HG02870 (cell line): ENCODE results near the gene PKD1L1.
"Not testable (repeated sequence)": the region's sequence is repeated elsewhere in the genome, so short reads cannot be mapped to it uniquely, and the experiment has no call there.

ENCODE experiments used
- ATAC-seq: cut with Tn5 transposase; IDR thresholded peaks from one replicate; pipeline ENCODE4 v1.9.1; 2021; ENCODE audit warnings: mild to moderate bottlenecking, moderate library complexity; ENCODE audit not compliant: unreplicated experiment

PKD1L1 gene

DNA sequence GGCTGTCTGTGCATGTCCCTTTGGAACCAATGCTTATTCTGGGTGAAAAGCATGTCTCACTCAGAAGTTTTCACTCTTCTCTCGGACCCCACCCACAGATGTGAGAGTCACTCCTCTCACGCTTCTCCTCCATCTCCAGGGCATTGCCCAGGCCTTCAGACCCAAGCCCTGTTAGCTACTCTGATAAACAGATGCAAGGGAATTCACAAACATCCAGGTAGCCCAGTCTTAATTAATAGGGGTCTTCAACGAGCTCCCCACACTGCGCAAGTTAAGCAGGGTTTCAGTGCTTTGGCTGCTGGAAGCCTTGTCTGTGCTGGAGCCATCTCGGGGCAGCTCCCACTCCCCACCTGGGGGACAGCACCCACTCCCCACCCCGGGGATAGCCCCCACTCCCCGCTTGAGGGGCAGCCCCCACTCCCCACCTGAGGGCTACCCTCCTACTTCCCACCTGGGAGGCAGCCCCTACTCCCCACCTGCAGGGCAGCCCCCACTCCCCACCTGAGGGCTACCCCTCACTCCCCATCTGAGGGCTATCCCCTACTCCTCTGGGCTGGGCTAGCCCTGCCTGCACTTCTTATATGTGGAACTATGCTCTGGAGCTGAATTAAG is 8.7 kb downstream of the PKD1L1 start:
- no peak for ATAC-seq

DNA sequence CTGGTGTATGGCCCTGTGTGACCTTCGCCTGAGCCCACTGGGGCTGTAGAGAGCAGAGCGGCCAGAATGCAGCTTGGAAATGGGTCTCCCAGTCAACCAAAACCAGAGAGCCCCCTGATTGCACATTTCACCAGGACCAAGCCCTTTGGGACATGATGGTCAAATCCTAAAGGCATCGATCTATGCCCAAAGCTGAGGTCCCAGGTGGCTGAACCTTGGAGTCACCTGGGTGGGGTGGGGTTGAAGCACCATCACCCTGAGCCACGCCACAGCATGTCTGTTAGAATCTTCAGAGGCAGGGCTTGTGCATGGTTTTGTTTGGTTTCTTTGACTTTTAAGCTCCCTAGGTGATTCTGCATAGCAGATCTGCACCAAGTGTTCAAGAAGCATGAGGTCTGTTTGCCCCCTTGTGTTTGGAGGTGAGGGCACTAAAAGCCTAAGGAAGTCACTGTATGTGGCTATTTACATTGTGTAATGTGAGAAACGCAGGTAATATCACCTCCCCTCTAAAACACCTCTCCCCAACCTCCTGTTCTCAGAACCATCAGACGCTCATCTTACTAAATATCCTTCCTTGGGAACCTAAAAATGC is 9.6 kb downstream of the PKD1L1 start:
- ATAC-seq, result no peak

DNA sequence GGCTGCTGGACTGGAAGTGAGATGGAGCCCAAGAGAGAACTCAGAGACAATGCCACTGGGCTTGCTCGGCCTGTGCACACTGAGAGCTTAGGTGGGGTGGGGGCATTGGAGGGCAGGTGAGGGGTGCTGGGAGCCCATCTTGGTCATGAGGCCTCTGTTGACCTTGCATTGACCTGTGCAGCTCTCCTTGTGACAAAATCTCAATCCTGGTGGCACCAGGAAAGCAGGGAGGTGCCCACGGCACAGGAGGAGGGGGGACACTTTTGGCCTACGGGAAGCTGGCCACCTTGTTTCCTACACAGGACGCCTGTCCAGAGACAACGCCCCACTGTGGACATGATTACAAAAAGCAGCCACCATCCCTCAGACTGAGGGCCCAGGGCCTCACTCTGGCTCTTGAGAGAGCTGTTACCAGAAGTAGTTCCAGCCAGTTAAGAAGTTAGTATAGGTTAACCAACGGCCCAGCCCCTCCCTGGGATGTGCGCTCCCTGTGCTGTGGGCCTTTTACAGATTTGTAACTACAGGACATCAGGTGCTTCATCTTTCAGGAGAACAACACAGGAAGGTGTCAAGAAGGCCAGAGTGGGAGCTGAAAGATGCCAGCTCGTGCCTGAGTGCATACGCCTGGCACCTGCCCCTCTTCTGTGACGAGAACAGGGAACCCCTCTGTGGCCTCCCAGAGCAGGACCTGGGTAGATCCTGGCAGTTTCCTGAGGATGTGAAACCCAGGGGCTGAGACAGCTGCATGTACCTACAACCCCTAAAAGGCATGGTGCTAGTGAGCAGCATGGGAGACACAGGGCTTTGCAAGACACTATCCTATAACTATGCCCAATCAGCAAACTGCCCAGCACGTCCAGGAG is 10.3 kb downstream of the PKD1L1 start:
- ATAC-seq, result peak; percentile 44

DNA sequence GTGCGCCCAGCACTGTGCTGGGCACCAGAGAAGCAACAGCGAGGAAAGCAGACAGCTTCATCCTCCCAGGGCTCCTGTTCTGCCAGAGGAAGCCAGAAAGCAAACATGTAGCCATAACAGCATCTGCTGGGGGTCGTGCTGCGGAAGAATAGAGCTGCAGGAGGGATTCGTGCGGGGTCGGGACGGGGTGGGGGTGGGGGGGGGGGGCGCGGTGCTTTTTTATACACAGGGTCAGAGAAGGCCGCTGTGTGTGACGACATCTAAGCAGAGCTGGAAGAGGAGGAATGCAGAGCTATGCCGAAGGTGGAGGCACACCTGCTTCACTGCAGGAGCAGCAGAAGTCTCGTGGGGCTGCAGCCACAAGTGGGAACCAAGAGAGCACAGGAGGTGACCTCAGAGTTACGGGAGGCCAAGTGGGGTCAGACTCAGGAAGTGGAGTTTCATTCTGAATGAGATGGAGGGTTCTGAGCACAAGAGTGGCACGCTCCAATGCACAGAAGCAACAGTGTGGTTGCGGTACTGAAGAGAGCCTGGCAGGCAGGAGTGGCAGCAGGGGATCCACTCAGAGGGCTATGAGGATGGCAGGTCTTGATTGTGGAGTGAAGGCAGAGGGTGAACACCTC is 11.1 kb downstream of the PKD1L1 start:
- peak; percentile 95 for ATAC-seq

DNA sequence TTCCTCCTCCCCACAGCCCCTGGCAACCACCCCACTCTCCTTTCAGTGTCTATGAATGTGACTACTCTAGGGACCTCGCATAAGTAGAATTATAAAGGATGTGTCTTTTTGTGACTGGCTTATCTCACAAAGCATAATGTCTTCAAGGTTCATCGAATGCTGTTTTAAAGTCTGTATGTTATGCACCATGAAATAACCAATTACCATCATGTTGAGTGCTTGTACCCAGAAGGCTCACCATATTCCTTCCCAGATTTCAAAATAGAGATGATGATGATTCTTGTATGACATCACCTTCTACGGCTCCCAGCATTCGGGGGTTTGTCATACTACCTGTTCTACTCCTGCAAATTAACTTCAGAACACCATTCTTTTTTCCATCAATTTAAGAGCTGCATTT is 11.9 kb downstream of the PKD1L1 start:
- no peak for ATAC-seq

DNA sequence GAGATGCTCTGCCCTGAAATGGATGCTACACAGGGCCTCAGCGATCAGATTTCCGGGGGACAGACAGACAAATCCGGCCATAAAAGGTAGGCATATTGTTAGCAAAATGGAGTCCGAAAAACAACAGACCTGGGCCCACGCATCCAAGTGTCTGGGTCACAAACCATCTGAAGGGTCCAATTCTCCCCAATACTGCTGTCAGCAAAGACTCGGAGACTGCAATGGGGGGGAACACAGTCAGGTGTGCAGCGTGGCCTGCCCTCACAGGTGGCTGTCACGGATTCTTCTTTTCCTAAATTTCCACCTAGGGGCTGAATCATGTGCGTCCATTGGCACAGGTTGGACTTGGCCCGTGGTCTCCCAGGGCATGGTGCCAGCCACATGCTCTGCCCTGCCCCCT is 12.9 kb downstream of the PKD1L1 start:
- no peak for ATAC-seq

DNA sequence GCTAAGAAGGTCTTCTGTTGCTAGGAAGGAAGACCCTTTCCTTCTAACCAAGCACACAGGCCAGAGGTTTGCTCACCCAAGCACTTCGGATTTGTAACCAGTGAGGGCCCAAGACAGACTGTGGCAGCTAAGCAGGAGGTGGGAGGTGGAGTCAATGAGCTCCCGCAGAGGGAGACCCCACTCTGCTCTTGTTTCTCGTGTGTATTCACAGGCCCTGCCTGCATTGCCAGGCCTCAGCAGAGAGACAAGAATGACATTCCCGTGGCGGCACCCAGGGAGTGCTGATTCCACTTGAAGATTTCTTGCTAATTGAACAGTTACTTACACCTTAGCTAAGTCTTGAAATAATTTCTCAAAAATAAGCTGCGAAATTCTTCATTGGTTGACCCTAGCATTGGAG is 13.4 kb downstream of the PKD1L1 start:
- no peak for ATAC-seq

DNA sequence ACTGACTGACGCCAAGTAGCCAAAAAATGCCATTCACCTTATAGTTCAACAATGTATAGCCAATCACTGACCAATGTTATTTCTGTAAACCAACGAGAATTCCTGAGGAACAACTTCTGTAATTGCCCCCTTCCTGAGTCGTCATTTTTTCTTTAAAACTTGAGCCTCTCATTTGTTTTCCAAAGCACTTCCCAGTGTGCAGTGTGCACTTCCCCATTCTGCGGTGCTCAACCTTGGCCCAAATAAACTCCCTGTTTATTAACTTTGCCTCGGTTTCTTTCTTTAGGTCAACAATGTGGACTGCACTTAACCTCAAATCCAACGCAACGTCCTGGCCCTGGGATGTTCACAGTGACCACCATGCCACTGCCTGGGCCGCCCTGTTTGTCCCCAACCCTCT is 15.1 kb downstream of the PKD1L1 start:
- ATAC-seq, result no peak

DNA sequence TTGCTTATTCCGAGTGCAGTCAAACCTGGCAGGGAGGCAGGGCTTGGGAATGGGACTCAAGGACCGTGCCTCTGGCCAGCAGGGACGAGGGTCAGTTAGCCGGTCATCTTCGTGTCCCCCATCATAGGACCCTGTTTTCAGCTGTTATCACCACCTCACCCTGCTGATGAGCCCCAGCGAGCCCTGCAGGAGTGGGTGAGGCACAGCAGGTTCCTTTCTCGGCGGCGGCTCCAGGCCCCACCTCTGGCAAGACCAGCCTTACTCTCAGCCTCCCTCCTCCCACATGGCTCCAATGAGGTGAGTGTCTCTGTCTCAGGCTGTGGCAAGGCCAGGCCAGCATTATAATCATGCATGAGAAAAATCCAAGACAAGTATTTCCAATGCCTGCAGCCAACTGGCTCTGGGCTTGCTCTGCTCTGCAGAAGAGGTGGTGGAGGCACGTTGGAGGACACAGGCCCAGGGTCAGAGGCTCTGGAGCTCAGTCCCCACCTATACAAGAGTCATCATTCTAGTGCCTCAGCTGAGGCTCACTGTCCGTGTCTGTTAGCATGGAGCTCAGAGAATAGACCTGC is 15.7 kb downstream of the PKD1L1 start:
- ATAC-seq, result no peak

DNA sequence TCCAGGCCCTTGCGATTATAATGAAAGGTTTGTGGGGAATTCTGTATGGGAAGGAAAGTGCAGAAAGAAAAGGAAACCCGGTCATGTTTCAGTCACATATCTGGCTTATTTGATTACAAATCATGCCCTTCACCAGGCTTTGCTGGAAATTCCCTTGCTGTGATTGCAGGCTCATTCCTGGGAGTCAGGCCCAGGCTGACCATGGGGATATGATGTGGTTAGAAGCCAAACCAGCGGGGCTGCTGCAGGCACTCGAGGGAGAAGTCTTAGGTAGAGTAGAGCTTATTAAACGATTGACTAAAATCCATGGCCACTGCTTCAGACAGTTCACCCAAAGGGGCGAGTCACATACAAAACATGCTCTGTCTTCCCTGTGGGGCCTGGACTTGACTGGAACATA is 16.2 kb downstream of the PKD1L1 start:
- ATAC-seq, result no peak

DNA sequence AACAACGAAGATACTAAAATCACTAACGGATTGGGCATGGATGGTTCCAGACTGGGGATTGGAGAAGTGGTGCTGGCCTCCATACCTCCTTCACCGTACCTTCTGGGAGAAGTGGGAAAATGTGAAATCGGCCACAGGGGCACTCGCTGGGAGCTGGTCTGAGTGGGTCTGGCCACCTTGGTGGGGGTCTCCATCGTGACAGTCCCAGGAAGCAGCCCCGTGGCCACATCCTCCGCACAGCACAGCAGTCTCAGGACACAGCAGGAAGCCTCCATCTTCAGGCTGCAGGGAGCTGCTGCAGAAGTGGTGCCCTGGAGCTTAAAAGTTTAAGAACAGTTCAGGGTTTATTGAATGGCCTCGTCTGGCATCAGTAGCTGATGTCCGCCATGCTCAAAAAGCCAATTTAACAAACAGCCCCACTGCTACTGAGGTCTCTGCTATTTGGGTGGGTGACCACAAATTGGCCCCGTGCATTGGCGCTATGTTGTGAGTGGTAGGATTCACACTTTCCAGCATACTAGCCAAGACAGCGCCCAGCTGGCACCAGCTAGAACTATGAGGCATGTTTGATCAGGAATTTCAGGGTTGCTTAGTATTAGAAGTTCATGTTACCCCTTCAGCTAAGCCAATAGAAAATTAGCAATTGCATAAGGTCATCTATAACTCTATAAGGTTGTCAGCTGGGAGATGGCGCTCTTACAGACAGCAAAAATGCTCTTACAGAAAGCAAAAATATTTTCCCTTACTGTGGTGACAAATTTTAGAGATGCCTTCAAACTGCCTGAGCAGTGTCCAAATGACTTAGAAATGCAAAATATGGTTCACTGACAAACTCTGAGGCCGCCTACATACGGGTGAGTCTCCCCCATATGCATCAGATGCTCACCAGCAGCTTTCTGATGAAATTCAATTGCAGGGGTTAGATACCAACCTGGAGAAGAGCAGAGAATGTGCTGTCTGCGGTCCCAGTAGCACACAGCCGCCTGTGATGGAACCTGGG is 17.0 kb downstream of the PKD1L1 start:
- ATAC-seq, result no peak

DNA sequence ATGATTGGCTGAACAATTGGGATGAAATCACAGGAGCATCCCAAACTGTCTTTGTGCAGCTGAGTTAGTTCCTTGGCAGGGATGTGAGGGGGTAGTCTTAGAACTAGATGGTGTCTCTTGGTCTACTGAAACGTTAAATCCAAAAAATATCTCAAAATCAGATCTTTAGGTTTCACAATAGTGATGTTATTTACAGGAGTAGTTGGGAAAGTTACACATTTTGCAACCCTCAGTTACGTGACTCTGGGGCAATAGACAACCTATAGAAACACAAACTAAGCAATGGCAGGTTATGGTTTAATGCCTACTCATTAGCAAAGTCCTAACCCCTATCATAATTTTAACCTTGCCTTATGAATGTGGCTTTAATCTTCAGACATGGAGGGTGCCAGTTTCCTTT is 24.0 kb downstream of the PKD1L1 start:
- ATAC-seq, result no peak

DNA sequence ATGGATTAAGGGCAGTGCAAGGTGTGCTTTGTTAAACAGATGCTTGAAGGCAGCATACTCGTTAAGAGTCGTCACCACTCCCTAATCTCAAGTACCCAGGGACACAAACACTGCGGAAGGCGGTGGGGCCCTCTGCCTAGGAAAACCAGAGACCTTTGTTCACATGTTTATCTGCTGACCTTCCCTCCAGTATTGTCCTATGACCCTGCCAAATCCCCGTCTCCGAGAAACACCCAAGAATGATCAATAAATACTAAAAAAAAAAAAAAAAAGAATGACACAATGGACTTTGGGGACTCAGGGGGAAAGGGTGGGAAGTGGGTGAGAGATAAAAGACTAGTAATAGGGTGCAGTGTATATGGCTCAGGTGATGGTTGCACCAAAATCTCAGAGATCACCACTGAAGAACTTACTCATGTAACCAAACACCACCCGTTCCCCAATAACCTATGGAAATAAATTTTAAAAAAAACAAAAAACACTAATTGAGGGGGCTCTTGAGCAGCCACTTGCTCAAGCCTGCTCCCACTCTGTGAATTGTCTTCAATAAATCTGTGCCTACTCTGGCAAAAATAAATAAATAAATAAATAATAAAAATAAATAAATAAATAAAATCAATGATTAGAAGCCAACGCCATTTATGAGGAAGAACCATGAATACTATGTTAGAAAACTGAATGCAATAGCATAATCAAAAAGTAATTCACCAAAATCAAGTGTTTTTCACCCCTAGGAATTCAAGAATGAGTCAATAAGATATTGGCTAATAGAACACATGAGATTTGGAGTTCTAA is 25.0 kb downstream of the PKD1L1 start:
- ATAC-seq, result not testable (repeated sequence)

DNA sequence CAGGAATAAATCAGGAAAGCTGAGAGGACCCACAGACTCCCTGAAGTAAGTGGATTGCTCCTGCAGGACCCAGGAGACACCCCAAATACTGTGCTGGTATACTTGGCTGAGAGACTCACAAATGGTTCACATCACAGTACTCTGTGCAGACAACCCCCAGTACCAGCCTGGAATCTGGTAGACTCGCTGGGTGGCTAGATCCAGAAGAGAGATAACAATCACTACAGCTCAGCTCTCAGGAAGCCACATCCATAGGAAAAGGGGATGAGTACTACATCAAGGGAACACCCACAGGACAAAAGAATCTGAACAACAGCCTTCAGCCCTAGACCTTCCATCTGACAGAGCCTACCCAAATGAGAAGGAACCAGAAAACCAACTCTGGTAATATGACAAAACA is 31.8 kb downstream of the PKD1L1 start:
- ATAC-seq, result not testable (repeated sequence)

DNA sequence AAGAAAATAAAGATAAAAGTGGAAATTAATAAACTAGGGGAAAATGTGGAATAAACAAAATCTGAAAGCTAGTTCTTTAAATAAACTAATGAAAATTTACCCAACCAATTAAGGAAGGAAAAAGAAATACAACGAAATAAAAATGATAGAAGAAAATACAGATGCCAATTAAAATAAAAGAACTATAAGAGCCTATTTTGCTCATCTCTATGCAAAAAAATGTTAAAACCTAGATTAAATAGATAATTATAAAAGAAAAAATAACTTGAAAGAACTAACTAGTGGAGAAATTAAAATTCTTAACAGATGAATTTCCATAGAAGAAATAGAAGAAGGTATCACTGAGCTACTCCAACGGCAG is 32.7 kb downstream of the PKD1L1 start:
- ATAC-seq, result no peak

DNA sequence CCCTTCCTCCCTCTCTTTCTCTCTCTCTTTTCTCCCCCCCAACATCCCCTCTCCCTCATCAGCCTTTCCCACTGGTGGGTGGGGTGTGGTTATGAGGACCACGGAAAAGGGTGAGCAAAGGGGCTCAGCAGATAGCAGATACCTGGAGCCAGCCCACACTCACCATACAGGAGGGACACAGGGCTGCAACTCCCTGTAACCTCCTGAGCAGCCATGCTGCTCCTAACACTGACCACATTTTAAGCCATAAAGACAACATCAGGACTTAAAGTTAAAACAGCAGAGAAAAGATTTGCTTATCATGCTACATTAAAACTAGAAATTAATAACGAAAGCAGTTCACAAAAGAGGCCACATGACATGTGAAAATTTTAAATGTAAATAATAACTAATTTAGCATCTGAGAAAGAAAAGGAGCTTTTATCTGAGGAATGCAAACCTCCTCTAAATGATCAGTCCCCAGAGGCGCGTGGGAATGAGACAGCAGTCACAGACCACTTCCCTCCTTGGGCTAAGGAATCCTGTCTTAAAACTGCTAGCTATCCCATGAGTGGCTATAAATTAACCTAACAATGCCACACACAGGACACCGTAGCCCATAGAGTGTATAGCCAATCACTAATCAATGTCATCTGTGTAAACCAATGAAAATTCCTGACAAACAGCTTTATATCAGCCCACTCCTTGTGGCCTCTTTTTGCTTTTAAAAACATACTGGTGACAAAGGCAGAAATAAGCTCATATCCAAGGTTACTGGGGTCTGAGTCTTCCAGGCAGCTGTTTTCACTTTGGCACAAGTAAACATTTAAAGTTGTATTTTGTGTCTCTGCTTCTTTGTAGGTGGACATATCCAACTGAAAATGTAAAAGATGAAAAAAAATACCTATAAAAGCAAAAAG is 33.3 kb downstream of the PKD1L1 start:
- no peak for ATAC-seq

DNA sequence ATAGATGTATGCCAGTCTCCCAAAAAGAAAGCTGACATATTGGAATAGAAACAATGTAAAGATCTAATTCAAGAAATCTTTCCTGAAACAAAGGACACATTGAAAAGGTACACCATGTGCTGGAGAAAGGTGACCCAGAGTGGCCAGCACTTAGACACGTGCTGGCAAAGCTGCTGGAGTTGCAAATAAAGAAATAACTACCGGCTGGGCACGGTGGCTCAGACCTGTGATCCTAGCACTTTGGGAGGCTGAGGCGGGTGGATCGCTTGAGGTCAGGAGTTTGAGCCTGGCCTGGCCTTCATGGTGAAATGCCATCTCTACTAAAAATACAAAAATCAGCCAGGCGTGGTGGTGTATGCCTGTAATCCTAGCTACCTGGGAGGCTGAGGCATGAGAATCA is 35.9 kb downstream of the PKD1L1 start:
- ATAC-seq, result no peak

DNA sequence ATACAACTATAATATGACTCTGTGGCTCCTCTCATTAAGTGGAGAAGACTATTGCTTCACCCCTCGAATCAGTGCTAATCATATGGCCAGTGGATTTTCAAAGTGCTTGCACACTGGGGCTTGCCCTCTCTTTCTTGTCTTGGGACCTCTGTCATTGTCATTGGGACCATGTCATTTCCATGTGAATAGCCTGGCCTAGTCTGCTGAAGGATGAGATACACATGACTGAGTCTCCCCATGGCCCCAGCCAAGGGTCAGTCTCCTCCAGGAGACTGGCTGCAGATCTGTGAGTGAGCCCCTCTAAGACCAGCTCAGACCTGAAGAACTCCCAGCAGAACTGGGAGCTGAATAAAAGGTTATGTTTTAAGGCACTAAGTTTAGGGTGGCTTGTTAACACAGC is 39.5 kb downstream of the PKD1L1 start:
- no peak for ATAC-seq
